Tibial artery (tissue), 4 donors: Measurements from ENCODE around the gene COPZ2.

Experiments used
- DNase-seq, 2 donors: peaks; one replicate each; pipeline ENCODE4 v3.0.0-alpha.2; 2019
- H3K27ac ChIP-seq, 2 donors: fragments of 200-600 bp; sonication (generic) in 1 of 2; 1 replicate in 1 of 2; 2 replicates in 1 of 2; pipeline ENCODE4 v1.5.1; 2018 to 2019; ENCODE audit warnings: mild to moderate bottlenecking in 1 of 2
- H3K27me3 ChIP-seq, 2 donors: fragments of 200-600 bp; sonication (generic) in 1 of 2; one replicate each; pipeline versions ENCODE4 v1.5.1 to v1.6.0; 2016 to 2019
- H3K36me3 ChIP-seq, 3 donors: fragments of 200-600 bp; sonication (generic) in 2 of 3; one replicate each; pipeline ENCODE4 v1.5.1; 2016 to 2019; ENCODE audit warnings: mild to moderate bottlenecking in 2 of 3
- H3K4me1 ChIP-seq, 4 donors: fragments of 200-600 bp; sonication (generic) in 2 of 4; 1 replicate in 3 of 4; 2 replicates in 1 of 4; pipeline ENCODE4 v1.5.1; 2016 to 2019
- H3K4me3 ChIP-seq, 2 donors: fragments of 200-600 bp; sonication (generic) in 1 of 2; 1 replicate in 1 of 2; 2 replicates in 1 of 2; pipeline ENCODE4 v1.5.1; 2018 to 2019; ENCODE audit warnings: mild to moderate bottlenecking in 2 of 2
- H3K9me3 ChIP-seq, 3 donors: fragments of 200-600 bp; sonication (generic) in 1 of 3; one replicate each; pipeline ENCODE4 v1.5.1; 2016 to 2019
- CTCF ChIP-seq, 2 experiments: fragments of 200-600 bp in 1 of 2; fragments of 450-650 bp in 1 of 2; IDR thresholded peaks; one replicate each; pipeline ENCODE4 v1.5.1; 2017 to 2019; ENCODE audit warnings: antibody characterized with exemption in 2 of 2, mild to moderate bottlenecking in 1 of 2, moderate library complexity in 1 of 2
- intact Hi-C: fragments of 100-400 bp; cut with DNase I; formaldehyde crosslinking; loops from one replicate; pipeline ENCODE4 v1.15.0; 2023; ENCODE audit warnings: low total_unique reads

COPZ2 gene

DNA sequence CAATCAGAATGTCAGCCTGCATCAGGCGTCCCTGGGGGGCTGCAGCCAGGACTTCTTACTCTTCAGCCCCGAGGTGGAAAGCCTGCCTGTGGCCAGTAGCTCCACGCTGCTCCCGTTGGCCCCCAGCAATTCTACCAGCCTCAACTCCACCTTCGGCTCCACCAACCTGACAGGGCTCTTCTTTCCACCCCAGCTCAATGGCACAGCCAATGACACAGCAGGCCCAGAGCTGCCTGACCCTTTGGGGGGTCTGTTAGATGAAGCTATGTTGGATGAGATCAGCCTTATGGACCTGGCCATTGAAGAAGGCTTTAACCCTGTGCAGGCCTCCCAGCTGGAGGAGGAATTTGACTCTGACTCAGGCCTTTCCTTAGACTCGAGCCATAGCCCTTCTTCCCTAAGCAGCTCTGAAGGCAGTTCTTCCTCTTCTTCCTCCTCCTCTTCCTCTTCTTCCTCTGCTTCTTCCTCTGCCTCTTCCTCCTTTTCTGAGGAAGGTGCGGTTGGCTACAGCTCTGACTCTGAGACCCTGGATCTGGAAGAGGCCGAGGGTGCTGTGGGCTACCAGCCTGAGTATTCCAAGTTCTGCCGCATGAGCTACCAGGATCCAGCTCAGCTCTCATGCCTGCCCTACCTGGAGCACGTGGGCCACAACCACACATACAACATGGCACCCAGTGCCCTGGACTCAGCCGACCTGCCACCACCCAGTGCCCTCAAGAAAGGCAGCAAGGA lies 21.0 kb upstream of the COPZ2 start:
- no peaks in the 10 kb centered on the region for H3K9me3 ChIP-seq
- TF ChIP-seq CTCF (IDR thresholded peaks at IDR 0.05) = no peak
- intact Hi-C loops = no loop called here
- H3K36me3 ChIP-seq = peaks cover 68 to 90% (median 82%) of the 10 kb centered on the region in 3 donors
- no peak overlapping the region for H3K4me3 ChIP-seq
- DNase-seq = no peak
- no peak overlapping the region for H3K27ac ChIP-seq
- H3K27me3 ChIP-seq = no peaks in the 10 kb centered on the region
- H3K4me1 ChIP-seq = peaks cover 0 to 47% (median 30%) of the 10 kb centered on the region in 4 donors

DNA sequence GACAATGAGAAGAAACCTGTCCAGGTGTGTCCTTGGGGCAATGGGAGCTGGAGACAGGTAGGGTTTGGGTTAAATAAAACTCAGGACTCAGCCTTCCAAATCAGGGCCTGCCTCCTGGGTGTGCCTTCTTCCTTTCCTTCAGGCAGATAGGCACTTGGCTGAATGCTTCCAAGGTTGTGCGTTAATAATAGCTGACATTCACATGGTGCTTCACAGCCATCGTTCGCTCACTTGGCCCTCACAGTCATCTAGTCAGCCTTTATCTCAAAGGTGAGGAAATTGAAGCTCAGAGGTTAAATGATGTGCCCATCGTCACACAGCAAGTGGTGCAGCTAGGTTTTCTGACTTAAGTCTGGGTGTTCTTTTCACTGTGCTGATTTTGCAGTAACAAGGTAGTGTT lies 20.0 kb upstream of the COPZ2 start:
- no peak for DNase-seq
- no peak overlapping the region for H3K4me3 ChIP-seq
- H3K27ac ChIP-seq = no peak overlapping the region
- no peak for TF ChIP-seq CTCF (IDR thresholded peaks at IDR 0.05)
- peaks cover 2 to 52% (median 39%) of the 10 kb centered on the region in 4 donors for H3K4me1 ChIP-seq
- H3K9me3 ChIP-seq = no peaks in the 10 kb centered on the region
- H3K27me3 ChIP-seq = no peaks in the 10 kb centered on the region
- intact Hi-C loops = no loop called here
- H3K36me3 ChIP-seq = peaks cover 65 to 82% (median 73%) of the 10 kb centered on the region in 3 donors

DNA sequence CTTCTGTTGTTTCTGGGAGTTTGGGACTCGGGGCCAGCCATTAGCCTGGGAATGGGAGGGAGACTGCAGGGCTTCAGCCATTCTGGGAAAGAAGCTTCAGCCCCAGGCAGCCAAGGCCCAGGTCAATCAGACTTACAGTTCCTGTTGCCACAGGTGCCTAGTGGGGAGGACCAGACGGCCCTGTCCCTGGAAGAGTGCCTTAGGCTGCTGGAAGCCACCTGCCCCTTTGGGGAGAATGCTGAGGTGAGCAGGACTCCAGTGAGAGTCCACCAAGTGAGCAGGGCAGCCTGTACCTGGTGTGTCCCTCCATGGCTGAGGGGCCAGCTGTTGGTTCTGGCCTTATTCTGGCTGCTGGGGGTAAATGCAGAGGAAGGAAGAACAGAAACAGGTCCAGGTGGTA lies 19.3 kb upstream of the COPZ2 start:
- intact Hi-C loops = no loop called here
- peaks cover 8 to 60% (median 47%) of the 10 kb centered on the region in 4 donors for H3K4me1 ChIP-seq

DNA sequence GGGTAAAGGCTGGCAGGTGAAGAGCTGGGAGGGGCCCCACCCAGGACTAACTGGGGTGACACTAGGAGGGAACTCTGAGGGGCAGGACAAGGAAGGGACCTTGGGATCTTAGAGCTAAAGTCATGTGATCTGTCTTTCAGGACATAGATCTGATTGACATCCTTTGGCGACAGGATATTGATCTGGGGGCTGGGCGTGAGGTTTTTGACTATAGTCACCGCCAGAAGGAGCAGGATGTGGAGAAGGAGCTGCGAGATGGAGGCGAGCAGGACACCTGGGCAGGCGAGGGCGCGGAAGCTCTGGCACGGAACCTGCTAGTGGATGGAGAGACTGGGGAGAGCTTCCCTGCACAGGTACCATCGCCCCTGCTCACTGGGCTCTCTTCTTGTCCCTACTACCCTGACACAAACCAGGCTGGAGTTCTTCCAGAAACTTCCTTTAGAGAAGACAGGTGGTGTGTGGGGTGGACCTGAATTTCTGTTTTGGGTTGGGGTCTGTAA lies 18.7 kb upstream of the COPZ2 start:
- Histone ChIP-seq H3K4me1 (peaks cover 10 to 65% (median 52%) of the 10 kb centered on the region in 4 donors), H3K36me3 (peaks cover 54 to 77% (median 60%) of the 10 kb centered on the region in 3 donors), H3K27me3 (no peaks in the 10 kb centered on the region), H3K4me3 (no peak overlapping the region), H3K27ac (peak overlapping the region; percentile 94 to 95), H3K9me3 (no peaks in the 10 kb centered on the region)
- intact Hi-C loops = no loop called here
- no peak for DNase-seq
- no peak for TF ChIP-seq CTCF (IDR thresholded peaks at IDR 0.05)

More for the DNA sequence above, 19.3 kb upstream of the COPZ2 start:
- TF ChIP-seq CTCF (IDR thresholded peaks at IDR 0.05) = no peak
- no peaks in the 10 kb centered on the region for H3K27me3 ChIP-seq
- peaks cover 58 to 77% (median 66%) of the 10 kb centered on the region in 3 donors for H3K36me3 ChIP-seq
- H3K9me3 ChIP-seq = no peaks in the 10 kb centered on the region
- no peak for DNase-seq
- no peak overlapping the region for H3K27ac ChIP-seq
- H3K4me3 ChIP-seq = no peak overlapping the region

GRCh38 chr17:48055531-48056245 lies 18.1 kb upstream of the COPZ2 start:
- H3K4me1 ChIP-seq = peaks cover 15 to 70% (median 58%) of the 10 kb centered on the region in 4 donors
- peak overlapping the region; percentile 94 to 95 for H3K27ac ChIP-seq
- DNase-seq = no peak
- no peak for TF ChIP-seq CTCF (IDR thresholded peaks at IDR 0.05)
- no peaks in the 10 kb centered on the region for H3K27me3 ChIP-seq
- peaks cover 54 to 77% (median 55%) of the 10 kb centered on the region in 3 donors for H3K36me3 ChIP-seq
- peak overlapping the region in 1 of 2 donors; percentile 87 for H3K4me3 ChIP-seq
- intact Hi-C loops = no loop called here
- no peaks in the 10 kb centered on the region for H3K9me3 ChIP-seq
